NCI-H345 treated with DMSO at 0.1 percent for 48 hours (cell line): ENCODE measurements around the gene CLSTN2.
A peak's percentile ranks its signal among the peaks of the same experiment; 100 is the strongest.

Source experiments
- DNase-seq: peaks from one replicate; lab custom pipeline; 2025; ENCODE audit not compliant: unreplicated experiment; lab: John Stamatoyannopoulos, UW

The CLSTN2 gene

DNA sequence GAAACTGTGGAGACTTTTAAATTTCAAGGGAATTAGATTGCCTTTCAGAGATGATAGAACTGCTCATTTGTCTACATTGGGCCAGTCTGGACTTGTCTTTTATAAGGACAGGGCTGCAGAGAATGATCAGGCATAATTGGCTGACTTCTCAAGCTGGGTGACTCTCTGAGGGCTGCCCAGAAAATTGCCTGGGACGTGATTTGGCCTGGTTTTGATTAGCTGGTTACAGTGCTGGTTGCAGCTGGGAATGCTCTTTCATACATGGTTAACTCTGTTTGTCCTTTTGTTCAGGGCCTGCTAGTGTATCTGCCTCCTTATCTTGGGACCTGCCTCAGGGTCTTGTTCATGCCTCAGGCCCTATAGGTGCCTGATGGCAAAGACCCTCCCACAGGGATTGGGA, 245.6 kb downstream of the CLSTN2 start:
- no peak for DNase-seq

DNA sequence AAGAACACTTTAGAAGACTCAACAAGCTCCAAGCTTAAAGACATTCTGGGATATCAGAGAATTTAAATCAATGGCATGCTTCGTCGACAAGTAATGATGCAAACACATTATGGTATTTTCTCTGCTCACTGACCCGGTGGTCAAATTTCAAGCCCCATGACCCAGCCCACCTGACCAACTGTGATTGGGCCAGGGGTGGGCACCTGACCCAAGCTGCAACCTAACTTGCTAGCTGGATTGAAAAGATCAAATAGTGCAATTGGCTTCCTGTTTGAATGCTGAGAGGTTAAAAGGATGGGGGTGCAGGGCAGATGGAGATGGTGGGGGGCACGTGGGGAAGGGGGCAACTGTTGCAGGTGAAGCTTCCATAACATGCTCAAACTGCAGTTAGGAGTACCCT, 250.4 kb downstream of the CLSTN2 start:
- no peak for DNase-seq

DNA sequence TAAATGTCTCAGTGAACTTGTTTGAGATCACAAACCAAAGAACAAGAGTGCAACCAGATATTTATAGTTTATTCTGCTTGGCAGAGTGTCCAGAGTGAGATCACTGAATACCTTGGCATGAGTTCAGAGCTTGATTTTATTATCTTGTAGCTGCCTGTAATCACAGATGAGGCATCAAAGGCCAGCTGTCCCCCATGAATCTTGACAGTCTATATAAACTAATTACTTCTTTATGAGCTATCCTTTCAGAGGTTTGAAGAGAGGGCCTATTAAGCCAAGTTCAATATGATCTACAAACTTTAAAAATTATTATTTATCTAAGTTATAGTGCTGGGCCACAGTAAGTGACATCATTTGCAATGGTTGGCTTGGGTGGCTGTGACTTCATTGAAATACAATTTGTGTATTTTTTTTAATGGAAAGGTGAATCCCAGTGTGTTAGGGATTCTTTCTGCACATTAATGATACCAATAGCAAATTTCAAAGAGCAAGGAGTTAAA, 251.5 kb downstream of the CLSTN2 start:
- DNase-seq: no peak

DNA sequence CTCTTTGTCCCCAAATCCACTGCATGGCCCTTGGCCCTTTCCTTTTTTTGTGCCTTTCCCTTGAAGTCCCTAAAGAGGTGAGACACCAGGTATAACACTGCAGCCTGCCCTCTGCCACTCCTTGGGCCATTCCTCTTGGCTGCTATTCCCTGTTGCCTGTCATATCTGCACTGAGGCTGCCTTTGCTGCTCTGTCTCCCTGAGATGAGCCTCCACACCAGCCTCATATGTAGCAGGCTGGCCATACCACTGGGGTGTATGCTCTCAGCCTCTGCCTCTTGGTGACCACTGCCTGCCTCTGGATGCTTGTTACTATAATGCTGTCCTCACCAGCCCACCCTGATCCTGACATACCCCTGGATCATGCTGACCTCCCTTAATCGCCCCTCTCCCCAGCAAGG, 252.0 kb downstream of the CLSTN2 start:
- no peak for DNase-seq

- DNase-seq: no peak
These were observed 252.8 kb downstream of the CLSTN2 start for GRCh38 chr3:140187656-140188221.

GRCh38 chr3:140188285-140188684, 253.3 kb downstream of the CLSTN2 start:
- DNase-seq: no peak

- DNase-seq: no peak
These were observed 254.3 kb downstream of the CLSTN2 start for GRCh38 chr3:140189267-140189666.

- DNase-seq: no peak
These were observed 255.0 kb downstream of the CLSTN2 start for GRCh38 chr3:140189976-140190375.

DNA sequence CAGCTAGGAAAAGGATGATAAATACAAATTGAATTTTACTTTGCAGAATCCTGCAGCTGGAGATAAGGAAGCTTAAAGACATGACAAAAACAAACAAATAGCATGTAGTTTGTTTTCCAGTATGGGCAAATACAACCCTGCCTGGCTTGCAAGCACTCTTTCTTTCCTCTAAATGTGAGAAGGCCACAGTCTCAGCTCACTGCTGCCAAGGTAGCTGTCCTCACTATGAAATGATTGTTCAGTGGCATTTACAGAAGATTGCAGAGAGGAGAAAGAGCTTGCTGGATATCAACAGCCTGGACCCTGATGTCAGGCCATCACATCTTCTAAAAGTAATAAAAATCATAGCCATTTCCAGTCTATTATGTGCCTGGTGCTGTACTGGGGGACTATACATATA, 262.0 kb downstream of the CLSTN2 start:
- no peak for DNase-seq

GRCh38 chr3:140198242-140198641, 263.3 kb downstream of the CLSTN2 start:
- no peak for DNase-seq

GRCh38 chr3:140199008-140199407, 264.0 kb downstream of the CLSTN2 start:
- DNase-seq: no peak

- no peak for DNase-seq
These were observed 264.8 kb downstream of the CLSTN2 start for GRCh38 chr3:140199743-140200142.

DNA sequence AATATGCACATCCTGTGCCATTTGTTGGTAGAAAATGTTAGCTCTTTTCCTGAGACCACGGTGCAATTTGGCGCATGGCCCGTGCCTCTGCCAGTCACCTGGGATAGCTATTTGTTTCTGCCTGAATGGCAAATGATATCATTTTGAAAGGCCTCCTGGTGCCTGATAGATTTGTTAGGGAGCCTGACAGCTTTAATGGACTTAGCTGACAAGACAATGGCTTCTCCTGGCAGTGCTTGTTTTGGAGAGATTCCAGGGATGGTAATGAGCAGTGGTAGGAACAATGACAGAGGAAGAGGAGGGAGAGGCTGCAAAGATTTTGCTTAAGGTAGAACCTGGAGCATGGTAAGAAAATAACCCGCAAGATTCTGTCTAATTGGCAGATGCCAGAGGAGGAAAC, 268.5 kb downstream of the CLSTN2 start:
- peak; percentile 85 for DNase-seq

- DNase-seq: no peak
These were observed 269.4 kb downstream of the CLSTN2 start for GRCh38 chr3:140204271-140204984.

- no peak for DNase-seq
These were observed 270.6 kb downstream of the CLSTN2 start for GRCh38 chr3:140205598-140205997.

GRCh38 chr3:140206196-140207040, 271.4 kb downstream of the CLSTN2 start:
- peak; percentile 15 for DNase-seq

GRCh38 chr3:140207541-140207940, 272.6 kb downstream of the CLSTN2 start:
- DNase-seq: no peak

DNA sequence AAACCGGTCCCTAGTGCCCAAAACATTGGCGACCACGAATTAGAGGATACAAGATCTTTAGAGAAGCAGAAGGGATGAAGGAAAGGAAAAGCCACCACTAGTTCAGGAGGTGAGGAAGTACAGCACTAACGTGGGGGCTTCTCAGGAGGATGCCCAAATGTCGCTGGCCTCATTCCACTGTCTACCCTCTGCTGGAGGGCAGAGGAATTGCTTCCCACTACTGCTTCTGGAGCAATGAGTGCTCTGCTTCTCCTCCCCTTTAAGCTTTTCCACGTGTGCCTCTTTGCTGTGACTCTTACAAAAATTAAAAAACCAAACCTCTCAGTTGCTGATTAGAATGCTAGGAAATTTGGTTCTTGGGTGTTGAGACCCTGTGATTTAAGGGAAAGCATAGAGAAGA, 281.3 kb downstream of the CLSTN2 start:
- no peak for DNase-seq

GRCh38 chr3:140219291-140219690, 284.3 kb downstream of the CLSTN2 start:
- DNase-seq: no peak

- no peak for DNase-seq
These were observed 285.0 kb downstream of the CLSTN2 start for GRCh38 chr3:140219923-140220452.

DNA sequence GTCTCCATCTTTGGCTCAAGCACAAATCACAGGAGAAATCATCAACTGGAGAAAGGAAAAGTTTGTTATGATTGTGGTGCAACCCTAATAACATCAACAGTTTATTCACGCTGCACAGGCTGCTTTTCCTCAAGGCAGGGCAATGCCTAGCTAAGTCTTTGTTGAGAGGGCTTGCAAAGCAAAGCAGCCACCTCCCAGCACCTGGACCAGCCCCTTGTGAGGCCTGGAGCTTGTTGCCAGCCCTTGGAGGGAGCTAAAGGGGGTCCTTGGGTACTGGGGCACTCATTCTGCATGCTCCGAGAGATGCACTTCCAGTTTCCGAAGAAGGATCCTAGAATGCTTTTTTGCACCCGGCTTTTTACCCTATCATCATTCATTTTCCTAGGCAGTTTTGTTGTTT, 288.2 kb downstream of the CLSTN2 start:
- no peak for DNase-seq

DNA sequence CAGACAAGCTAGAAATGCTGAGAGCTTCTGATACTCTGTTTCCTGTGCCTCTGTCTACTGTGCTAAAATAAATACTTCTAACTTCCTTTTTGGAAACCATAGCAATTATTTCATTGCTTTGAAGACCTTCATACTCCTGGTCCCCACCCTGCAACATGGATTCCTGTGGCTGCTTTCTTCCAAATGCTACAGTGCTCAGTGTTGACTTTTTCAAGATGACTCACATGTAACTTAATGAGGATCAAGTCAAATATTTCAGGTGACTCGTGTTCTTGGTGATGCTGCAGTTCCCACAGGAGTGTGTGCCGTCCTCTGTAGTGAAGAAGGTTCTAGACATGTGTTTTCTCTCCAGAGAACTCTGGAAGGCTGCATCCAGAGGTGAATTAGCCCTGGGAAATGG, 288.6 kb downstream of the CLSTN2 start:
- DNase-seq: no peak
